Stimulated activated CD4-positive, alpha-beta T cell treated with anti-CD3 and anti-CD28 coated beads, Interleukin-4, amount 100 ng/mL, for 24 hours (primary cell): ENCODE results near the gene CNOT11.
"Not testable (repeated sequence)": the region's sequence is repeated elsewhere in the genome, so short reads cannot be mapped to it uniquely, and the experiment has no call there.

Experiments
- DNase-seq: peaks from one replicate; pipeline ENCODE4 v3.0.0-alpha.2; 2020

CNOT11 gene

DNA sequence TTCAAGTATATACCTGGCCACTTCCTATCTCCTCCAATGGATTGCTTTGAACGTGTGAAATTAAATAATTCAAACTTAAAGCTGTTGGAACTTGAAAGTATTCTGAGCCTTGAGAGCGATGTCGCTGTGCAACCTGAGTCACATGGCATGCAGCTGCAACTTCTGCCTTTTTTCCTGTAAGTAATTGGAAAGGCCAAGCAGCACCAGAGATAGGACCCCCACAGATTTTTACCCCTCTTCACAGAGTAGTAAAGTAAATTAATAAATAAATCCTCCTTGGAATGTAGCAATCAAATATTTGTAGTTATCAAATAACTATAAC, 59.0 kb downstream of the CNOT11 start:
- DNase-seq, result no peak

DNA sequence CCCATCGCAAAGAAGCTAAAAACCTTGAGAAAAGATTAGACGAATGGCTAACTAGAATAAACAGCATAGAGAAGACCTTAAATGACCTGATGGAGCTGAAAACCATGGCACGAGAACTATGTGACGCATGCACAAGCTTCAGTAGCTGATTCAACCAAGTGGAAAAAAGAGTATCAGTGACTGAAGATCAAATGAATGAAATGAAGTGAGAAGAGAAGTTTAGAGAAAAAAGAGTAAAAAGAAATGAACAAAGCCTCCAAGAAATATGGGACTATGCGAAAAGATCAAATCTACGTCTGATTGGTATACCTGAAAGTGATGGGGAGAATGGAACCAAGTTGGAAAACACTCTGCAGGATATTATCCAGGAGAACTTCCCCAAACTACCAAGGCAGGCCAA, 63.9 kb downstream of the CNOT11 start:
- not testable (repeated sequence) for DNase-seq
